ENCODE measurements around the gene BUD23. TPM values are rescaled to one million over a fixed set of nuclear protein-coding genes. Genes with fewer than 3 reads are reported as not detected.
A peak's percentile ranks its signal among the peaks of the same experiment; 100 is the strongest.

The BUD23 gene
- total RNA-seq, 2 experiments from 2014 or later, result 108 TPM

GRCh38 chr7:73722785-73723184 is 39.4 kb downstream of the BUD23 start:
- Mint-ChIP-seq H3K27ac (no peak overlapping the region), H3K36me3 (ENCODE audit: low read depth) (no peaks in the 10 kb centered on the region)
- no peak for DNase-seq

DNA sequence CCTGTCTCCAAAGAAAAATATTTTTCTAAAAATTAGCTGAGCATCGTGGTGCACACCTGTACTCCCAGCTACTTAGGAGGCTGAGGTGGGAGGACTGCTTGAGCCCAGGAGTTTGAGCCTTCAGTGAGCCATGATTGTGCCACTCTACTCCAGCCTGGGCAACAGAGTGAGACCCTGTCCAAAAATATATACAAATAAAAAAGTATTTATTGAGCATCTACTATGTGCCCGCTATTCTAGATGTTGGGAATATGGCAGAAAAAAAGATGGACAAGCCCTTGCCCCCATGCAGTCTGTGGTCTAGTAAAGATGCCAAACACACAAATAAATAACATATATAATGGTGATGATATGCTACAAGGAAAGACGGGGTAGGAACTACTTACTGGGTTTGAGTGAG is 40.4 kb downstream of the BUD23 start:
- H3K4me3 Mint-ChIP-seq, result no peak overlapping the region
- ATAC-seq, result no peak
- POLR2A ChIA-PET, result no interaction called here

More at GRCh38 chr7:73722785-73723184, 39.4 kb downstream of the BUD23 start:
- CTCF ChIA-PET, result interaction anchor here (1.1 to 4.6 kb wide), 4 partner anchors 12 to 117 kb away, joined by 3 to 53 read pairs (median 4); no protein-coding TSS in a partner anchor
- H3K27me3 Mint-ChIP-seq, result peaks cover 4% of the 10 kb centered on the region
- no peaks in the 10 kb centered on the region for H3K9me3 Mint-ChIP-seq
- no peak for TF ChIP-seq CTCF (IDR thresholded peaks at IDR 0.05)
- H3K4me1 Mint-ChIP-seq (ENCODE audit: low read depth), result peaks cover 14% of the 10 kb centered on the region
- no peak for ATAC-seq
- intact Hi-C loops (cut with micrococcal nuclease), result no loop called here
- POLR2A ChIA-PET, result no interaction called here
- H3K4me3 Mint-ChIP-seq, result no peak overlapping the region

DNA sequence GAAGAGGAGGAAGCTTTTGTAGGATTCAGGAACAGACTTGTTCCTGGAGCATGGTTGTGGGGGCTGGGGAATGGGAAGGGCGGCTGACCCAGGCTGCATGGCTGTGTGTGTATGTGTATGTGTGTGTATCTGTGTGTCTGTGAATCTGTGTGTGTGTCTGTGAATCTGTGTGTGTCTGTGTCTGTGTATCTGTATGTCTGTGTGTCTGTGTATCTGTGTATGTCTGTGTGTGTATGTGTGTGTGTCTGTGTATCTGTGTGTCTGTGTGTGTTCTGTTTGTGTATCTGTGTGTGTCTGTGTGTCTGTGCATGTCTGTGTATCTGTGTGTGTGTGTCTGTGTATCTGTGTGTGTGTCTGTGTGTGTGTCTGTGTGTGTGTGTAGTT is 42.7 kb downstream of the BUD23 start:
- ATAC-seq (peak; percentile 24), DNase-seq (no peak)
- H3K27me3 Mint-ChIP-seq, result peaks cover 6% of the 10 kb centered on the region
- H3K27ac Mint-ChIP-seq, result no peak overlapping the region
- ChIA-PET POLR2A (no interaction called here), CTCF (interaction anchor here (0.8 to 4.6 kb wide), 16 partner anchors 9 to 207 kb away, joined by 3 to 53 read pairs (median 4); no protein-coding TSS in a partner anchor)
- intact Hi-C loops (cut with micrococcal nuclease), result loop anchor here (5.0 kb wide), 2 partner anchors 59 to 119 kb away; partner anchors contain the start of gene VPS37D
- H3K4me3 Mint-ChIP-seq, result no peak overlapping the region
- no peaks in the 10 kb centered on the region for H3K9me3 Mint-ChIP-seq
- TF ChIP-seq CTCF (IDR thresholded peaks at IDR 0.05), result peak; percentile 46
- H3K36me3 Mint-ChIP-seq (ENCODE audit: low read depth), result no peaks in the 10 kb centered on the region
- H3K4me1 Mint-ChIP-seq (ENCODE audit: low read depth), result no peaks in the 10 kb centered on the region

More for the DNA sequence above, 40.4 kb downstream of the BUD23 start:
- peaks cover 10% of the 10 kb centered on the region for H3K27me3 Mint-ChIP-seq
- no peaks in the 10 kb centered on the region for H3K9me3 Mint-ChIP-seq
- H3K27ac Mint-ChIP-seq, result no peak overlapping the region
- TF ChIP-seq CTCF (IDR thresholded peaks at IDR 0.05), result no peak
- no peak for DNase-seq
- H3K4me1 Mint-ChIP-seq (ENCODE audit: low read depth), result peaks cover 6% of the 10 kb centered on the region
- no peaks in the 10 kb centered on the region for H3K36me3 Mint-ChIP-seq (ENCODE audit: low read depth)
- CTCF ChIA-PET, result interaction anchor here (1.1 to 4.6 kb wide), 3 partner anchors 11 to 118 kb away, joined by 3 to 53 read pairs (median 4); no protein-coding TSS in a partner anchor
- intact Hi-C loops (cut with micrococcal nuclease), result no loop called here

DNA sequence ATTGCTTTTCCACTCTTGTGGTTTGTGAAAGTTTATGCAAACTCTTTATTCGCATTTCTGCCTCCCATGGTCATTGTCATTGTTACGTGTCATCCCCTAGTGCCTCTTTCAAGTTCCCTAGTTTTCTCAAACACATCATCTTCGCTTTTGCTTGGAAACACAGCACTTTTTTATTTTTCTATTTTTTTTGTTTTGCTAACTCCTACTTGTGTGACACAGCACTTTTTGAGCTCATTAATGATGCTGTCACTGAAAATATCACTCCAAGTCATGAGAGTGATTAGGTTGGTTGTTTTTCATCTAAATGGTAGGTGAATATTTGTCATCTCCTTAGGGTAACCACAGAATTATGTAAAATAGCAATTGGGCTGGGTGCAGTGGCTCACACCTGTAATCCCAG is 44.6 kb downstream of the BUD23 start:
- CTCF ChIA-PET, result interaction anchor here (1.3 to 2.2 kb wide), 2 partner anchors 8 to 121 kb away, joined by 6 to 16 read pairs; partner anchors contain the start of gene STX1A
- no peak overlapping the region for H3K4me3 Mint-ChIP-seq
- intact Hi-C loops (cut with micrococcal nuclease), result loop anchor here (5.0 kb wide), 2 partner anchors 61 to 121 kb away; partner anchors contain the start of gene VPS37D
- H3K36me3 Mint-ChIP-seq (ENCODE audit: low read depth), result no peaks in the 10 kb centered on the region
- H3K27me3 Mint-ChIP-seq, result peaks cover 8% of the 10 kb centered on the region
- H3K27ac Mint-ChIP-seq, result no peak overlapping the region
- no peaks in the 10 kb centered on the region for H3K4me1 Mint-ChIP-seq (ENCODE audit: low read depth)
- POLR2A ChIA-PET, result interaction anchor here (1.2 kb wide), 1 partner anchor 206 kb away, joined by 3 read pairs; the partner anchor contains the start of gene BAZ1B
- H3K9me3 Mint-ChIP-seq, result no peaks in the 10 kb centered on the region
- DNase-seq, result no peak
- no peak for ATAC-seq
- no peak for TF ChIP-seq CTCF (IDR thresholded peaks at IDR 0.05)

- no peaks in the 10 kb centered on the region for H3K9me3 Mint-ChIP-seq
- H3K4me1 Mint-ChIP-seq (ENCODE audit: low read depth), result no peaks in the 10 kb centered on the region
- no peak overlapping the region for H3K27ac Mint-ChIP-seq
- intact Hi-C loops (cut with micrococcal nuclease), result loop anchor here (5.0 kb wide), 2 partner anchors 61 to 121 kb away; partner anchors contain the start of gene VPS37D
- peaks cover 8% of the 10 kb centered on the region for H3K27me3 Mint-ChIP-seq
- no peak for ATAC-seq
- H3K36me3 Mint-ChIP-seq (ENCODE audit: low read depth), result no peaks in the 10 kb centered on the region
- no peak for DNase-seq
- H3K4me3 Mint-ChIP-seq, result no peak overlapping the region
- TF ChIP-seq CTCF (IDR thresholded peaks at IDR 0.05), result no peak
- POLR2A ChIA-PET, result interaction anchor here (0.6 to 1.2 kb wide), 2 partner anchors 115 to 206 kb away, joined by 3 read pairs; partner anchors contain the start of gene BAZ1B
- CTCF ChIA-PET, result interaction anchor here (0.9 to 2.2 kb wide), 3 partner anchors 9 to 121 kb away, joined by 3 to 16 read pairs (median 6); partner anchors contain the start of gene STX1A
These were observed 45.2 kb downstream of the BUD23 start for GRCh38 chr7:73728551-73728950.

Data from activated CD8-positive, alpha-beta T cell treated with anti-CD3 and anti-CD28 coated beads for 36 hours (primary cell).